CD4-positive, alpha-beta T cell treated with Interleukin-2 at 100 ng/mL for 4 hours (primary cell): ENCODE results near the gene ZNF594.
"Not testable (repeated sequence)": the region's sequence is repeated elsewhere in the genome, so short reads cannot be mapped to it uniquely, and the experiment has no call there.

ENCODE experiments used
- DNase-seq: peaks from one replicate; pipeline ENCODE4 v3.0.0-alpha.2; 2020; ENCODE audit warnings: low spot score

ZNF594 gene

DNA sequence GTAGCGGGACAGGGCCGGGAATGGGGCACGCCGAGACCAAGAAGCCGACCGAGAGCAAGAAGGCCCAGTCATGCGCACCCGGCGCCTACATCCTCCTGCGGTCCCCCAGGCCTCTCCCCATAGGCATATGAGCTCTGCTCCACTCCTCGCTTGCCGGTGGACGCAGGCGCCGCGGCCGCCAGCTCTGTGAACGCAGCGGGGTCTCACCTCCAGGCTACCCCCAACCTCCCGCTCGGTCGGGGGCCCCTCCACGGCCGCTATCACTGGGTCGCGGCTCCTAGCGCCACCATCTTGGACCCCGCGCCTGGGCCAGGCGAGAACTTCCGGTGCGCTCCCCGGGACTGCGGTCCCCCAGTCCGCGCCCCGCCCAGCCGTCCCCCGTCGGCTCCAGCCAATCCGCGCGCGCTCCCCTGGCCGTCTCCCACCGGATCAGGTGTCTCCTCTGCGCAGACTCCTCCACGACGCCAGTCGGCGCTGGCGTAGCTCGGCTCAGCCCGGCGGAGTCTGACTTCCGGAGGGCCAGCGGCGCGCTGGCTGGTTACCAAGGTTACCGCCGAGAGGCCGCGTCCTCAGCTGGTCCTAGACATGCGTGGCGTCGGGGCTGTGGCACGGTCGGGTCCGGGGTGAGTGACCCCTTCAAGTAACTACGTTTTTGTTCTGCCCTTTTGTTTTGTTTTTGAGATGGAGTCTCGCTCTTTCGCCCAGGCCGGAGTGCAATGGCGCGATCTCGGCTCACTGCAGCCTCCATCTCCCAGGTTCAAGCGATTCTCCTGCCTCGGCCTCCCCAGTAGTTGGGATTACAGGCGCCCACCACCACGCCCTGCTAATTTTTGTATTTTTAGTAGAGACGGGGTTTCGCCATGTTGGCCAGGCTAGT lies at the start of gene ZNF594:
Gene ZNF594 (minus strand): TSS at position 328 of the 877 bp plus-strand sequence. CDS start 7,612 bp downstream, outside the sequence.
- DNase-seq, result peak; percentile 98

- DNase-seq, result not testable (repeated sequence)
Measured at GRCh38 chr17:5239769-5240168, 48.1 kb upstream of the ZNF594 start.

GRCh38 chr17:5238333-5238732 lies 46.7 kb upstream of the ZNF594 start:
- no peak for DNase-seq

DNA sequence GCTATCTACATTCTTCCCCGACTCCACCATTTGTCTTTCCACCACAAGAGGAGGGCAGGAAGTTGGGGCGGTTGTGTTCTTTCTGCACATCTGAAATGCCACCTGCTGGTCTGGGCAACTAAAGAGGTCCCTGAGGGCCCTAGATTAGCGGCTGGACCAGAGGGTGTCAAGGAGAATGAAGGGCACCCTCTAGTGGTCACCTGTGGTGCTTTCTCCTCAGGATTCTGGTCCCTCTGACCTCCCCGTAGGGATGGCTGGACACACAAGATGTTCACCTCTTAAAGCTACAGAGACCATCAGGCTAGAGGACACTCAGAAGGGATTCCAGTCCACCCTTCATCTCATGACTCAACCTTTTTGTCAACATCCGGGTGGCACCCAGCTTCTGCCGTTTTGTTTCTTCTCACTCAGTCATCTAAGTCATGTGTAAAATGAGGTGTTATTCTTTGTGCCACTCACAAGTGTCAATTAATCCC lies 45.9 kb upstream of the ZNF594 start:
- DNase-seq, result peak; percentile 58

DNA sequence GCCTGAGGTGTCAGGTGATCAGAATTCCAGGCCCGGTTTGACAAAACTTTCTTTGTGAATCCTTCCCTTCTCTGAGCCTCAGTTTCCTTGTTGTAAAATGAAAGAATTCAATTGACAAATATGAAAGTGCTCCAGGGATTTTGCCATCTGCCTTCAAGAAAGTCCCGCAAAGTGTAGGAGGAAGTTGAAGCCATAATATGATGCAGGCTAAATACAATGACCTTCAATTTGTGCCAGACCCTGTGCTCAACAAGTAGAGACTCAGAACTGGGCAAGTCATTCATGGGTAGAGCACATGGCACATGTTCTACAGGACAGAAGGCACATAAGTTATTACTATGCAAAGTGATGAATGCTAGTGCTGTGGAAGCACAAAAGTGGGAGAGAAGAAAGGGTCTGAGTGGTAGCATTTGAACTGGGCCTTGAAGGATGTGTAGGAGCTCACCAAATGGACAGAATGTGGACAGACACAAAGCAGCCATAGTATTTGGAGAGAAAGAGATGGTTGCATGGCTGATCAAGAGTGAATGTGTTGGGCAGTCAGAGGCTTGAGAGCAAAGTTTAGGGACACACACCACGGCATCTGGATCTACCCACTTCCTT lies 45.4 kb upstream of the ZNF594 start:
- DNase-seq, result no peak

DNA sequence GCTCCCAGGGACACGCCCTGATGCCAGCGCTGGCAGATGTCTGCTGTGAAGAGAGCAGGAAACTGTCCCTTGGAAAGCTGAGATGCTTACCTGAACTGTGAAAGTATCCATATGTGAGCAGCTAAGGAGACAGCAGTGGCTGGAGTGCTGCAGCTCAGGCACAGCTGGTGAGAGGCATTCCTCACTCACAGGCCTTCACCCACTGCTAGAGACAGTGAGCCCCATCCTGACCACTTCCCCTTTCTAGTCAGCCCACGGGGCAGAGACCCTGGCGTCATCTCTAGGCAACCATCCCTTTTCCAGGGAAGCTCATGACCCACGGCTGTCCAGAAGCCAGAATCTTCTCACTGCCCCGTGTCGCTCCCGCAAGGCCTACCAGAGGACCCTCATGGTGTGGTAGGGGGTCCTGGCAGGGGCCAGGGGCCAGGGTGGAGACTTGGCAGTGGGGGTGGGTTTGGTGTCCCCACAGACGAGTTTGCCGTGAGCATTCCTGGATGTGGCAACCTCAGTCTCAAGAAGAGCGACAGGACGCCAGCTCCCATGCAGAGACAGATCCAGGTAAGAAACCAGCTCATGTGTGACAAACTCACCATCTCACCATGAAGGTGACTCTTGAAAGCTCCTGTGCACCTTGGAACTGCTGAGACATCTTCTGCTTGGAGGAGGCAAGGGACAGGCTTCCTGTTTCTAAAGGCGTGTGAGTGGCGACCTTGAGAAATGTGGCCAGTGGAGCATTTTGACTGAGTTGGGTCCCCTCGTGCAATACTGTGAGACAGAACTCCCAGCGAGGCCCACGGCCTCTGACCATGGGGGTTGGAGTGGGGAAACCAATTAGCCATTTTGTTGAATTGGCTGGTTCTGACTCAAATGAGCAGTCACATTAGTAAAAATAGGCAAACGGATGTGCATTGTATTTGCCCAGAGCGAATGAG lies 43.2 kb upstream of the ZNF594 start, which contains the start of gene SCIMP:
Gene SCIMP (minus strand): TSS at position 216 of the 932 bp plus-strand sequence. CDS start 105 bp downstream, at position 111.
- DNase-seq, result no peak

DNA sequence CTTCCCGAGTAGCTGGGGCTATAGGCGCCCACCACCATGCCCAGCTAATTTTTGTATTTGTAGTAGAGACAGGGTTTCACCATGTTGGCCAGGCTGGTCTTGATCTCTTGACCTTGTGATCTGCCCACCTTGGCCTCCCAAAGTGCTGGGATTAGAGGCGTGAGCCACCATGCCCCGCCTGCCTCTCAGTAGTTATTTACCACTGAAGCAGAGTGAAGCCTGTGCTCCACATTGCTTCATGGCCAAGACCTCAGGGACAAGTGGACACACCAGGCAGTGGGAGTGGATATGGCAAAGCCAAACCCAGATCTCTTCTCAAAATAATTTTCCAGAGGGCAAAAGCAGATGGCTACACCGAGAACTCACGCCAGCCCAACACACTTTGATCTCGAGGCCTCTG lies 41.8 kb upstream of the ZNF594 start:
- not testable (repeated sequence) for DNase-seq

GRCh38 chr17:5226940-5227878 lies 35.5 kb upstream of the ZNF594 start:
- DNase-seq, result peak; percentile 37

GRCh38 chr17:5225668-5226457 lies 34.2 kb upstream of the ZNF594 start:
- DNase-seq, result no peak

- DNase-seq, result not testable (repeated sequence)
Measured at GRCh38 chr17:5221912-5222311, 30.2 kb upstream of the ZNF594 start.

DNA sequence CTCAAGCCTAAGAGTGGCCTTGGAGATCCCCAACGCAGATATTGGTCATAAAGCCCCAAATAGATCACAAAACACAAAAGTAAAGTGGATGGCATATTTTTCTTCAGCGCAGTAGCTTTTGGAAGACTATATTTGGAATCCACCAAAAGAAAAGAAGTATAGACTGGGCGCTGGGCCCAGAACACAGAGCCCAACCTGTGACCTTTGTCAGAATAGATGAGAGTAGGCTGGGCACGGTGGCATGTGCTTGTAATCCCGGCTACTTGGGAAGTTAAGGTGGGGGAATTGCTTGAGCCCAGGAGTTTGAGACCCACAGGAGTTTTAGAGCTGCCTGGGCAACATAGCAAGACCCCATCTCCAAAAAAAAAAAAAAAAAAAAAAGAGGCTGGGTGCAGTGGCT lies 28.4 kb upstream of the ZNF594 start:
- DNase-seq, result no peak

GRCh38 chr17:5219536-5219935 lies 27.9 kb upstream of the ZNF594 start:
- DNase-seq, result no peak

GRCh38 chr17:5217562-5217961 lies 25.9 kb upstream of the ZNF594 start:
- not testable (repeated sequence) for DNase-seq

GRCh38 chr17:5211458-5211857 lies 19.8 kb upstream of the ZNF594 start:
- no peak for DNase-seq

DNA sequence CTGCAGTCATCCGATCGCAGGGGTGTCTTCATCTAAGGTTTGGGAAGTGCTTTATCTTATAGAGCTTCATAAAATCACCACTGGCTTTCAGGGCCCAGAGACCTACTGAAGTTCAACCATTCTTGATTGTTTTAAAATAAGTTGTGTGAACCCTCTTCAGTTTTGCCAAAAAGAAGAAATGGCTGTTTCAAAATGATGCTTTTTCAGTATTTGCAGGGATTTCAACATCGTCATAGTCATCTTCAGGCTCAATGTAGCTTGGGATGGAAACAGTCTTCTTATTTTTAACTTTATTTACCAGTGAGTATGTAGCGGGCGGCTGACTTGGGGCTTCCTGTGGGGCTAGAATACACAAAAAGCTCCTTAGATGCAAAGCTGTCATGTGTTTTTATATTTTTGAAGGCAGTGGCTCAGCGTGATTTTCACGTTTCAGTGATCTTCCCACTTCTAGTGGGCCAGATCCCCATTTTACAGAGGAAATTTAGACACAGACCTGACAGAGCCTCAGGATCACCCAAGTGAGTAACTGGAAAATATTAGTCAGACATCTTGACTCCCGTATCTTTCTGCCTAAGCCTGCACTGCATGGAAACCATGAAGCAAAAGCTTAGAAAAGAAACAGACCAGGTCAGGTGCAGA lies 19.1 kb upstream of the ZNF594 start:
- no peak for DNase-seq

GRCh38 chr17:5210091-5210490 lies 18.4 kb upstream of the ZNF594 start:
- no peak for DNase-seq

- DNase-seq, result no peak
Measured at GRCh38 chr17:5209396-5209795, 17.7 kb upstream of the ZNF594 start.

- DNase-seq, result no peak
Measured at GRCh38 chr17:5203908-5204294, 12.2 kb upstream of the ZNF594 start.

GRCh38 chr17:5203178-5203907 lies 11.7 kb upstream of the ZNF594 start:
- no peak for DNase-seq
